ENCODE data around the gene CEP57L1.

Gene CEP57L1

GRCh38 chr6:109059571-109060021, 35.7 kb upstream of the CEP57L1 start:
- no peak for DNase-seq

GRCh38 chr6:109060571-109060970, 34.7 kb upstream of the CEP57L1 start:
- DNase-seq = no peak
- no peak for TF ChIP-seq GATA1 (IDR thresholded peaks at IDR 0.05; ENCODE audit: low read depth, low read length)
- no peak for TF ChIP-seq POLR2A (IDR thresholded peaks at IDR 0.05; ENCODE audit: low read length)

More at GRCh38 chr6:109059571-109060021, 35.7 kb upstream of the CEP57L1 start:
- TF ChIP-seq POLR2A (IDR thresholded peaks at IDR 0.05; ENCODE audit: low read length) = no peak
- no peak for TF ChIP-seq GATA1 (IDR thresholded peaks at IDR 0.05; ENCODE audit: low read depth, low read length)

GRCh38 chr6:109062216-109062615, 33.1 kb upstream of the CEP57L1 start:
- DNase-seq = no peak
- no peak for TF ChIP-seq POLR2A (IDR thresholded peaks at IDR 0.05; ENCODE audit: low read length)
- TF ChIP-seq GATA1 (IDR thresholded peaks at IDR 0.05; ENCODE audit: low read depth, low read length) = no peak

- TF ChIP-seq POLR2A (IDR thresholded peaks at IDR 0.05; ENCODE audit: low read length) = no peak
- no peak for TF ChIP-seq GATA1 (IDR thresholded peaks at IDR 0.05; ENCODE audit: low read depth, low read length)
- no peak for DNase-seq
Measured at GRCh38 chr6:109062767-109063352, 32.4 kb upstream of the CEP57L1 start.

GRCh38 chr6:109069746-109070145, 25.6 kb upstream of the CEP57L1 start:
- no peak for TF ChIP-seq POLR2A (IDR thresholded peaks at IDR 0.05; ENCODE audit: low read length)
- TF ChIP-seq GATA1 (IDR thresholded peaks at IDR 0.05; ENCODE audit: low read depth, low read length) = no peak
- DNase-seq = no peak

- no peak for DNase-seq
- TF ChIP-seq GATA1 (IDR thresholded peaks at IDR 0.05; ENCODE audit: low read depth, low read length) (no peak), POLR2A (IDR thresholded peaks at IDR 0.05; ENCODE audit: low read length) (no peak)
Measured at GRCh38 chr6:109071125-109071917, 24.0 kb upstream of the CEP57L1 start.

- DNase-seq = peak; percentile 75 to 84
Measured at GRCh38 chr6:109073344-109074132, 21.8 kb upstream of the CEP57L1 start.

GRCh38 chr6:109074133-109074415, 21.2 kb upstream of the CEP57L1 start:
- TF ChIP-seq POLR2A (IDR thresholded peaks at IDR 0.05; ENCODE audit: low read length) (no peak), GATA1 (IDR thresholded peaks at IDR 0.05; ENCODE audit: low read depth, low read length) (no peak)
- DNase-seq = no peak

More at GRCh38 chr6:109073344-109074132, 21.8 kb upstream of the CEP57L1 start:
- no peak for TF ChIP-seq GATA1 (IDR thresholded peaks at IDR 0.05; ENCODE audit: low read depth, low read length)
- TF ChIP-seq POLR2A (IDR thresholded peaks at IDR 0.05; ENCODE audit: low read length) = no peak

- no peak for DNase-seq
- TF ChIP-seq GATA1 (IDR thresholded peaks at IDR 0.05; ENCODE audit: low read depth, low read length) (no peak), POLR2A (IDR thresholded peaks at IDR 0.05; ENCODE audit: low read length) (no peak)
Measured at GRCh38 chr6:109075934-109076333, 19.4 kb upstream of the CEP57L1 start.

- DNase-seq = peak; percentile 42 to 60
- TF ChIP-seq POLR2A (IDR thresholded peaks at IDR 0.05; ENCODE audit: low read length) (no peak), GATA1 (IDR thresholded peaks at IDR 0.05; ENCODE audit: low read depth, low read length) (no peak)
Measured at GRCh38 chr6:109076377-109076776, 18.9 kb upstream of the CEP57L1 start.

- no peak for DNase-seq
- no peak for TF ChIP-seq POLR2A (IDR thresholded peaks at IDR 0.05; ENCODE audit: low read length)
- no peak for TF ChIP-seq GATA1 (IDR thresholded peaks at IDR 0.05; ENCODE audit: low read depth, low read length)
Measured at GRCh38 chr6:109079981-109080380, 15.3 kb upstream of the CEP57L1 start.

GRCh38 chr6:109081026-109081425, 14.3 kb upstream of the CEP57L1 start:
- TF ChIP-seq POLR2A (IDR thresholded peaks at IDR 0.05; ENCODE audit: low read length) (no peak), GATA1 (IDR thresholded peaks at IDR 0.05; ENCODE audit: low read depth, low read length) (no peak)
- no peak for DNase-seq

GRCh38 chr6:109081516-109082187, 13.7 kb upstream of the CEP57L1 start:
- TF ChIP-seq GATA1 (IDR thresholded peaks at IDR 0.05; ENCODE audit: low read depth, low read length) (no peak), POLR2A (IDR thresholded peaks at IDR 0.05; ENCODE audit: low read length) (no peak)
- DNase-seq = no peak

- DNase-seq = no peak
- TF ChIP-seq GATA1 (IDR thresholded peaks at IDR 0.05; ENCODE audit: low read depth, low read length) (no peak), POLR2A (IDR thresholded peaks at IDR 0.05; ENCODE audit: low read length) (no peak)
Measured at GRCh38 chr6:109082188-109082577, 13.1 kb upstream of the CEP57L1 start.
